ENCODE data around the gene ENOX1.

ENOX1 gene

DNA sequence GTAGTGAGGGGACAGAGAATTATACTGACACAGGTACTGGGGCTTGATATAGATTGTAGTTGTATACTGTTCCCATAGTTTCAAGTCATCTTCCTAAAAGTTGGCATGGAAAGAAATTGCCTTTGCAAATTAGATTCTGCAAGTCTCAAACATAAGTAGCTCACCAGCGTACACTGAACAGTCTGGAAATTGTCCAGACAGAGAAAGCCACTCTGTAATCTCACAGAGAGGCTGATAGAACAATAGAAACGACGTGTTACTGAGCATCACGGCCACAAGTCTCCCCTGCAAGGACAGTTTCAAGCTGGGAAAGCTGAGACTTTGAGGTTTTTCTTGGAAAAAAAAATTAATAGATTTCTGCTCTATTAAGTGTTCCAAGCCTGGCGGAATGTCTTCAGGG lies 534.8 kb downstream of the ENOX1 start (continued):
- TF ChIP-seq, protein P1, sequence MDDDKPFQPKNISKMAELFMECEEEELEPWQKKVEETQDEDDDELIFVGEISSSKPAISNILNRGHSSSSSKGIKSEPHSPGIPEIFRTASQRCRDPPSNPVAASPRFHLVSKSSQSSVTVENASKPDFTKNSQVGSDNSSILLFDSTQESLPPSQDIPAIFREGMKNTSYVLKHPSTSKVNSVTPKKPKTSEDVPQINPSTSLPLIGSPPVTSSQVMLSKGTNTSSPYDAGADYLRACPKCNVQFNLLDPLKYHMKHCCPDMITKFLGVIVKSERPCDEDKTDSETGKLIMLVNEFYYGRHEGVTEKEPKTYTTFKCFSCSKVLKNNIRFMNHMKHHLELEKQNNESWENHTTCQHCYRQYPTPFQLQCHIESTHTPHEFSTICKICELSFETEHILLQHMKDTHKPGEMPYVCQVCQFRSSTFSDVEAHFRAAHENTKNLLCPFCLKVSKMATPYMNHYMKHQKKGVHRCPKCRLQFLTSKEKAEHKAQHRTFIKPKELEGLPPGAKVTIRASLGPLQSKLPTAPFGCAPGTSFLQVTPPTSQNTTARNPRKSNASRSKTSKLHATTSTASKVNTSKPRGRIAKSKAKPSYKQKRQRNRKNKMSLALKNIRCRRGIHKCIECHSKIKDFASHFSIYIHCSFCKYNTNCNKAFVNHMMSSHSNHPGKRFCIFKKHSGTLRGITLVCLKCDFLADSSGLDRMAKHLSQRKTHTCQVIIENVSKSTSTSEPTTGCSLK (tag by site-specific recombination; IDR thresholded peaks at IDR 0.05): no peak
- no peak for TF ChIP-seq HOXA7 (CRISPR knock-in tag; IDR thresholded peaks at IDR 0.05; ENCODE audit: borderline replicate concordance)
- no peak for TF ChIP-seq ZBTB21 (tag by site-specific recombination; IDR thresholded peaks at IDR 0.05)
- TF ChIP-seq, protein P2, sequence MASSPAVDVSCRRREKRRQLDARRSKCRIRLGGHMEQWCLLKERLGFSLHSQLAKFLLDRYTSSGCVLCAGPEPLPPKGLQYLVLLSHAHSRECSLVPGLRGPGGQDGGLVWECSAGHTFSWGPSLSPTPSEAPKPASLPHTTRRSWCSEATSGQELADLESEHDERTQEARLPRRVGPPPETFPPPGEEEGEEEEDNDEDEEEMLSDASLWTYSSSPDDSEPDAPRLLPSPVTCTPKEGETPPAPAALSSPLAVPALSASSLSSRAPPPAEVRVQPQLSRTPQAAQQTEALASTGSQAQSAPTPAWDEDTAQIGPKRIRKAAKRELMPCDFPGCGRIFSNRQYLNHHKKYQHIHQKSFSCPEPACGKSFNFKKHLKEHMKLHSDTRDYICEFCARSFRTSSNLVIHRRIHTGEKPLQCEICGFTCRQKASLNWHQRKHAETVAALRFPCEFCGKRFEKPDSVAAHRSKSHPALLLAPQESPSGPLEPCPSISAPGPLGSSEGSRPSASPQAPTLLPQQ (tag by site-specific recombination; IDR thresholded peaks at IDR 0.05): no peak
- no peak for TF ChIP-seq ZNF324 (tag by site-specific recombination; IDR thresholded peaks at IDR 0.05)
- TF ChIP-seq ZNF747 (tag by site-specific recombination; IDR thresholded peaks at IDR 0.05): no peak
- TF ChIP-seq ZNF174 (tag by site-specific recombination; IDR thresholded peaks at IDR 0.05): no peak
- TF ChIP-seq, protein P3, sequence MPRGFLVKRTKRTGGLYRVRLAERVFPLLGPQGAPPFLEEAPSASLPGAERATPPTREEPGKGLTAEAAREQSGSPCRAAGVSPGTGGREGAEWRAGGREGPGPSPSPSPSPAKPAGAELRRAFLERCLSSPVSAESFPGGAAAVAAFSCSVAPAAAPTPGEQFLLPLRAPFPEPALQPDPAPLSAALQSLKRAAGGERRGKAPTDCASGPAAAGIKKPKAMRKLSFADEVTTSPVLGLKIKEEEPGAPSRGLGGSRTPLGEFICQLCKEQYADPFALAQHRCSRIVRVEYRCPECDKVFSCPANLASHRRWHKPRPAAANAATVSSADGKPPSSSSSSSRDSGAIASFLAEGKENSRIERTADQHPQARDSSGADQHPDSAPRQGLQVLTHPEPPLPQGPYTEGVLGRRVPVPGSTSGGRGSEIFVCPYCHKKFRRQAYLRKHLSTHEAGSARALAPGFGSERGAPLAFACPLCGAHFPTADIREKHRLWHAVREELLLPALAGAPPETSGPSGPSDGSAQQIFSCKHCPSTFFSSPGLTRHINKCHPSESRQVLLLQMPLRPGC (tag by site-specific recombination; IDR thresholded peaks at IDR 0.05): no peak
- TF ChIP-seq HOXC10 (CRISPR knock-in tag; IDR thresholded peaks at IDR 0.05): no peak
- no peak for TF ChIP-seq ZEB2 (tag by site-specific recombination; IDR thresholded peaks at IDR 0.05)

DNA sequence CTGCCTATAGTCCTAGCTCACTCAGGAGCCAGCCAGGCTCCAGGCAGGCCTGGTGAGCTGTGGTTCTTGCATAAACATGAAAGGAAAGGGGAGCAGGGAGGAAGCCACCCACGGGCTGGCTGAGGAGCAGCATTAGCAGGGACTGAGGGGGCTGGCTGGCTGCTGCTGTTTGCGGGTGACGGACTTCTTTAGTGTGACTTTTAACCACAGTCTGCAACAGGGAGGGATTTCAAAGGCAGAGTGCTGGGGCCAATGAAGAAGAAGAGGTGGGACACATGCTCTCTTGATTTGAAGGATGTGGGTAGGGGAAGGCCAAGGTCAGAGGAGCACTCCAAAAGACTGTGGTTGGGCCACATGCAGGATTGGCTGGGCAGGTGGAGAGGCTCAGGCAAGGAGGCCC lies 540.4 kb downstream of the ENOX1 start:
- Histone ChIP-seq H3K4me3 (ENCODE audit: low read depth, low read length) (no peak overlapping the region), H3K9me3 (ENCODE audit: control insufficient read depth, insufficient read depth, low read depth, low read length) (no peaks in the 10 kb centered on the region), H3K27ac (ENCODE audit: extremely low read depth, low read depth, low read length) (no peak overlapping the region), H3K4me1 (ENCODE audit: control insufficient read depth, insufficient read depth, low read length) (no peaks in the 10 kb centered on the region), H3K36me3 (ENCODE audit: control insufficient read depth in 2 of 2, insufficient read depth in 1 of 2, low read length in 2 of 2) (no peaks in the 10 kb centered on the region)
- ChIA-PET CTCF (no interaction called here), POLR2A (no interaction called here)
- TF ChIP-seq ZNF37A (tag by site-specific recombination; IDR thresholded peaks at IDR 0.05): no peak
- no peak for TF ChIP-seq ZNF423 (tag by site-specific recombination; IDR thresholded peaks at IDR 0.05)
- TF ChIP-seq ZNF658 (tag by site-specific recombination; IDR thresholded peaks at IDR 0.05): no peak
- TF ChIP-seq, protein P4, sequence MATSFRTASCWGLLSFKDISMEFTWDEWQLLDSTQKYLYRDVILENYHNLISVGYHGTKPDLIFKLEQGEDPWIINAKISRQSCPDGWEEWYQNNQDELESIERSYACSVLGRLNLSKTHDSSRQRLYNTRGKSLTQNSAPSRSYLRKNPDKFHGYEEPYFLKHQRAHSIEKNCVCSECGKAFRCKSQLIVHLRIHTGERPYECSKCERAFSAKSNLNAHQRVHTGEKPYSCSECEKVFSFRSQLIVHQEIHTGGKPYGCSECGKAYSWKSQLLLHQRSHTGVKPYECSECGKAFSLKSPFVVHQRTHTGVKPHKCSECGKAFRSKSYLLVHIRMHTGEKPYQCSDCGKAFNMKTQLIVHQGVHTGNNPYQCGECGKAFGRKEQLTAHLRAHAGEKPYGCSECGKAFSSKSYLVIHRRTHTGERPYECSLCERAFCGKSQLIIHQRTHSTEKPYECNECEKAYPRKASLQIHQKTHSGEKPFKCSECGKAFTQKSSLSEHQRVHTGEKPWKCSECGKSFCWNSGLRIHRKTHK (tag by site-specific recombination; IDR thresholded peaks at IDR 0.05): no peak
- TF ChIP-seq, protein P5, sequence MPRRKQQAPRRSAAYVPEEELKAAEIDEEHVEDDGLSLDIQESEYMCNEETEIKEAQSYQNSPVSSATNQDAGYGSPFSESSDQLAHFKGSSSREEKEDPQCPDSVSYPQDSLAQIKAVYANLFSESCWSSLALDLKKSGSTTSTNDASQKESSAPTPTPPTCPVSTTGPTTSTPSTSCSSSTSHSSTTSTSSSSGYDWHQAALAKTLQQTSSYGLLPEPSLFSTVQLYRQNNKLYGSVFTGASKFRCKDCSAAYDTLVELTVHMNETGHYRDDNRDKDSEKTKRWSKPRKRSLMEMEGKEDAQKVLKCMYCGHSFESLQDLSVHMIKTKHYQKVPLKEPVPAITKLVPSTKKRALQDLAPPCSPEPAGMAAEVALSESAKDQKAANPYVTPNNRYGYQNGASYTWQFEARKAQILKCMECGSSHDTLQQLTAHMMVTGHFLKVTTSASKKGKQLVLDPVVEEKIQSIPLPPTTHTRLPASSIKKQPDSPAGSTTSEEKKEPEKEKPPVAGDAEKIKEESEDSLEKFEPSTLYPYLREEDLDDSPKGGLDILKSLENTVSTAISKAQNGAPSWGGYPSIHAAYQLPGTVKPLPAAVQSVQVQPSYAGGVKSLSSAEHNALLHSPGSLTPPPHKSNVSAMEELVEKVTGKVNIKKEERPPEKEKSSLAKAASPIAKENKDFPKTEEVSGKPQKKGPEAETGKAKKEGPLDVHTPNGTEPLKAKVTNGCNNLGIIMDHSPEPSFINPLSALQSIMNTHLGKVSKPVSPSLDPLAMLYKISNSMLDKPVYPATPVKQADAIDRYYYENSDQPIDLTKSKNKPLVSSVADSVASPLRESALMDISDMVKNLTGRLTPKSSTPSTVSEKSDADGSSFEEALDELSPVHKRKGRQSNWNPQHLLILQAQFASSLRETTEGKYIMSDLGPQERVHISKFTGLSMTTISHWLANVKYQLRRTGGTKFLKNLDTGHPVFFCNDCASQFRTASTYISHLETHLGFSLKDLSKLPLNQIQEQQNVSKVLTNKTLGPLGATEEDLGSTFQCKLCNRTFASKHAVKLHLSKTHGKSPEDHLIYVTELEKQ (tag by site-specific recombination; IDR thresholded peaks at IDR 0.05; ENCODE audit: borderline replicate concordance): no peak
- no peak for TF ChIP-seq OSR2 (tag by site-specific recombination; IDR thresholded peaks at IDR 0.05)
- TF ChIP-seq ZFP37 (tag by site-specific recombination; IDR thresholded peaks at IDR 0.05): no peak
- no peak for TF ChIP-seq ZNF837 (tag by site-specific recombination; IDR thresholded peaks at IDR 0.05)
- TF ChIP-seq ZBTB48 (tag by site-specific recombination; IDR thresholded peaks at IDR 0.05): no peak

All from HEK293 (cell line).